Right renal cortex interstitium (tissue), 3 donors: ENCODE results near the gene LRR1. TPM values are rescaled to one million over a fixed set of nuclear protein-coding genes. Genes with fewer than 3 reads are reported as not detected.
A peak's percentile ranks its signal among the peaks of the same experiment; 100 is the strongest.
"Not testable (repeated sequence)": the region's sequence is repeated elsewhere in the genome, so short reads cannot be mapped to it uniquely, and the experiment has no call there.

ENCODE experiments used
- DNase-seq, 3 donors: peaks; one replicate each; pipeline ENCODE4 v3.0.0-alpha.2; 2013; ENCODE audit warnings: low read depth in 3 of 3, low spot score in 2 of 3
- polyA plus RNA-seq, 3 donors: library from polyadenylated mRNA; unstranded; fragments of 120-200 nt; gene quantifications; one replicate each; pipeline ENCODE4 v1.2.1, GENCODE V29; 2013; ENCODE audit not compliant: insufficient read length in 3 of 3

The LRR1 gene
- polyA plus RNA-seq, 3 donors = 11.0 to 13.2 (median 12.1) TPM

DNA sequence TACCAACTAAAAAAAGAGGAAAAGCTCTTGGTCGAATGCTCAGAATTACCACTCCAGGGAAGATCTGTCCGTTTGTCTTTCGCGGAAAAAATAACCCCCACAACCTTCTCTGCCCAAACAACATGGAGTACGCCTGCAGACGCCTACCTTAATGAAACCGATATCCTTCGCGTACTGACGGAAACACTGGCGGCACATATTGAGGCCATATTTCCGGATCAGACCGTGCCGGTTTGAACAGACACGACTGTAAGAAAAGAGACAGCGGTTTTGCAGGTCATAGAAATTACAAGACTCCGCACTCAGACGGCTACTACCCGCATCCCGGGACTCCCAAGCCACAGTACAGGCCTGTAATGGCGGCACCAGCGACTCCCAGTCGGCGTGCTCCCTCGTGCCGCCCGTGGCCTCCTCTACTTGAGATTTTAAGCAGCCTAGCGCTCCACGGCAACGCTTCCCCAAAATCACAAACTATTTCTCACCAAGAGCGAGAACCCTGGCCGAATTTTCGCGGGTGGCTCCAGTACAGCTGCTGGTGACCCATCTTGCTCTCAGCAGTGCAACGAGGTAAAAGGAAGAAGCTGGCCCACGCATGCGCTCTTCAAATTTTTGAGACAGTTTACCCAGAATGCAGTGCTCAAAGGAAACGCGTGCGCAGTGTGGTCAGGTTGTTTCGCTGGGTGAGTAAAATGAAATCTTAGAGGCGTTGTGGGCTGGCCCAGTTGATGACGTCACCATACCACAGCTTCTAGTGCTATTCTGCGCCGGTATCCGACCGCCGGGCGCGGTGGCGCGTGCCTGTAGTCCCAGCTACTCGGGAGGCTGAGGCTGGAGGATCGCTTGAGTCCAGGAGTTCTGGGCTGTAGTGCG, 12.7 kb upstream of the LRR1 start, which contains the start of gene RPS29:
RPS29 (minus strand) TSS at position 578 of the 870 bp plus-strand sequence; CDS start at position 544, 34 bp downstream.
- DNase-seq = peak; percentile 99

- peak; percentile 58 to 68 (median 62) for DNase-seq
These were observed 11.9 kb upstream of the LRR1 start for GRCh38 chr14:49586673-49587460.

DNA sequence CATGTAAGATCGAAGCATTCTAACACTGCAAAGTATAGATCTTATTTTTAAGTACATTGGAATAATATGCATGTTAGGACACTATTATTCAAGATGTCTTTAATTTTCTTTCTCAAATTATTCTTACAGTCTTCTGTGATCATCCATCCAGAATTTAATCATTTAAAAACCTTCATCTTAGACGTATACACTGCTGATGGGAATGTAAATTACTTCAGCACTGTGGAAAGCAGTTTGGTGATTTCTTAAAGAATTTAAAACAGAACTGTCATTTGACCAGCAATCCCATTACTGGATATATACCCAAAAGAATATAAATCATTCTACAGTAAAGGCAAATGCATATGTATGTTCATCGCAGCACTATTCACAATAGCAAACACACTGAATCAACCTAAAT, 9.4 kb upstream of the LRR1 start:
- no peak for DNase-seq

GRCh38 chr14:49593016-49593415, 5.7 kb upstream of the LRR1 start:
- DNase-seq = no peak

DNA sequence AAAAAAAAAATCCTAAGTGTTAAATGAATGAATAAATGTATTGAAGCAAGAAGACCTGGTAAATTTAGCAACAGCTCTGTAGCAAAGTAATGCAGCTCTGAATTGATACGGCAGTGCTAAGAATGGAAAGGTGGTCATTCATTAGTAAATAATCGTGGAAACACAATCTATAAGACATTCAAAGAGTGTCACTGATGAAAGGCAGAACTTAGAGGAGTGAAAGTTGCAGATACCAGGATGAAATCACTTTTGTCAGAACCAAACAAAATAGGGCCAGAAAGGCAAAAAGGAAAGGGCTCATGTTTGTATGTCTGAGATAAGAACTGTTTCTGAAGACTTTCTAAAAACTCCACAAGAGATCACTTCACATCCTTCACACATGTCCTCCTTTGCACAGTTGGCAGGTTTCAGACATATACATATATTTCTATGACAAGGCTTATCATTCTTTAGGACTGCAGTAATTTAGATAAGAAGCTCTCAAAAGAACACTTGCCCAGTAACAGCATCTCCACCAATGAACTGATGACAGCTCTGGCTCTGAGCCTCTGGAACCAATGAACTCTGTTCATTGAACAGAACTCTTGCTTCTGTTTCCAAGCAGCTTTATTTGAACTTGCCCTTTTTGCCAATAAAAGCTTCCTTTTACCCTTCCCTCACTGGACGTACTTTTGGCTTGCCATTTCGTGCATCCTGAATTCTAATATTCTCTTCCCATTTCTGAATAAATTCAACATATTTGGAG, 4.2 kb upstream of the LRR1 start:
- DNase-seq = no peak

DNA sequence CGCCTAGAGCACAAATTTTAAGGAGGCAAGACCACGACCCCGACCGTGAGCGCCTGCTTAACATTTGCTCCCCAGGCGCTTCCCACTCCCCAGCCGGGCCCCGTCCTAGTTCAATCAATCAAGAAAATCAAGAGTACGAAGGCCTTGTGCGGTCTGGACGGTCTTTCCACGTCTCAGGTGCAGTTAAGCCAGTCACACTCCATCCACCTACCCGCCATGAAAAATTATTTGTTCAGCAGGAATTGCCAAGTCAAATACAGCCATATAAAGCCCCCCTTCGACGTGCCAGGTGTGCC, 603 bp upstream of the LRR1 start:
- DNase-seq = no peak

GRCh38 chr14:49607583-49607982, 8.8 kb downstream of the LRR1 start:
- no peak for DNase-seq

DNA sequence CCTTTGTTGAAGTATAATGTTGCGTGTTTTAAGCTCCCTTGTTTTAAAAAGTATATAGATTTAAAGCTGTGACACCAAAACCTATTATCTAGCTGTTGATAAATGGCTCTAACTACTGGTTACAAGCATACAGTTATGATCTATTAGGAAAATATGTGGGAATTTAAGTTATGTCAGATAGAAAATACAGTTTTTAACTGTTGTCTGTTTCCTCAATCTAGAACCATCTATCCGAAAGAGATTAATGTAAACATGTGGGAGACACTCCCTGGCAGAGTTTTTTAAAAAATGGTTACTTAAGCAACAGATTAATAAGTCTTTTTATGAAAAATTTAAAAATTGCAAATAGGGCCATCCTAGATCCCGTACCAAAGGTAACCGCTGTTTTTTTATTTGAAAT, 13.5 kb downstream of the LRR1 start:
- DNase-seq = no peak

GRCh38 chr14:49612671-49613070, 13.9 kb downstream of the LRR1 start:
- DNase-seq = no peak

GRCh38 chr14:49614196-49614595, 15.5 kb downstream of the LRR1 start:
- no peak for DNase-seq

DNA sequence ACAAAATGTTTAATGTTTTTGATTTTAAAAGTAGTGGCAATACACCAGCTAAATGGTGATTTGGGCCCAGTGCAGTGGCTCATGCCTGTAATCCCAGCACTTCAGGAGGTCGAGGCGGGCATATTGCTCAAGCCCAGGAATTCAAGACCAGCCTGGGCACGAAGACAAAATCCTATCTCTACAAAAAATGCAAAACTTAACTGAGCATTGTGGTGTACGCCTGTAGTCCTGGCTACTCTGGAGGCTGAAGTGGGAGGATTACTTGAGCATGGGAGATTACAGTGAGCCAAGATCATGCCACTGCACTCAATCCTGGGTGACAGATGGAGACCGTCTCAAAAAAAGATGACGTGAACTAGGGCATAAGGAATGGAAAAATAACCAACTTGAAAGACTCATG, 17.0 kb downstream of the LRR1 start:
- no peak for DNase-seq

GRCh38 chr14:49617852-49618519, 19.2 kb downstream of the LRR1 start:
- no peak for DNase-seq

DNA sequence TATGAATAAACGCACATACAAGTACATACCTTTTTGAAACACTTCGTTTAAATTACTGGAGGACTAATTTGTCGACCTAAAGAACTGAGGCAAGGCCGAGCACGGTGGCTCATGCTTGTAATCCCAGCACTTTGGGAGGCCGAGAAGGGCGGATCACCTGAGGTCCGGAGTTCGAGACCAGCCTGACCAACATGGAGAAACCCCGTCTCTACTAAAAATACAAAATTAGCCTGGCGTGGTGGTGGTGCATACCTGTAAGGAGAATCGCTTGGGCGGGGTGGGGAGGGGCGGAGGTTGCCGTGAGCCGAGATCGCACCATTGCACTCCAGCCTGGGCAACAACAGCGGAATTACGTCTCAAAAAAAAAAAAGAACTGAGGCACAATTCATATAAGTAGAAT, 20.5 kb downstream of the LRR1 start:
- not testable (repeated sequence) for DNase-seq

GRCh38 chr14:49619730-49620129, 21.0 kb downstream of the LRR1 start:
- DNase-seq = no peak

GRCh38 chr14:49620182-49621113, 21.7 kb downstream of the LRR1 start, which contains the start of the genes MGAT2 and RPL36AL:
Gene MGAT2 (plus strand): TSS chr14:49620799. CDS start chr14:49621269, 470 bp downstream.
Gene RPL36AL (minus strand): TSS chr14:49620626. CDS start chr14:49619104, 1,522 bp downstream.
- DNase-seq = peak; percentile 93 to 98 (median 96)

DNA sequence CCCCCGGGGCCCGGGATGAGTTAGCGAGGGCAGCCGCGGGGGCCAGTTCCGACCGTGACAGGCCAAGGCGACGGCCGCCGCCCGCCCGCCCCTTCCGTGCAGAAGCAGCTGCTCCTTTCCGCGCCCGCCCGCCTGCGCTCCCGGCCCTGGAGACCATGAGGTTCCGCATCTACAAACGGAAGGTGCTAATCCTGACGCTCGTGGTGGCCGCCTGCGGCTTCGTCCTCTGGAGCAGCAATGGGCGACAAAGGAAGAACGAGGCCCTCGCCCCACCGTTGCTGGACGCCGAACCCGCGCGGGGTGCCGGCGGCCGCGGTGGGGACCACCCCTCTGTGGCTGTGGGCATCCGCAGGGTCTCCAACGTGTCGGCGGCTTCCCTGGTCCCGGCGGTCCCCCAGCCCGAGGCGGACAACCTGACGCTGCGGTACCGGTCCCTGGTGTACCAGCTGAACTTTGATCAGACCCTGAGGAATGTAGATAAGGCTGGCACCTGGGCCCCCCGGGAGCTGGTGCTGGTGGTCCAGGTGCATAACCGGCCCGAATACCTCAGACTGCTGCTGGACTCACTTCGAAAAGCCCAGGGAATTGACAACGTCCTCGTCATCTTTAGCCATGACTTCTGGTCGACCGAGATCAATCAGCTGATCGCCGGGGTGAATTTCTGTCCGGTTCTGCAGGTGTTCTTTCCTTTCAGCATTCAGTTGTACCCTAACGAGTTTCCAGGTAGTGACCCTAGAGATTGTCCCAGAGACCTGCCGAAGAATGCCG, 22.6 kb downstream of the LRR1 start:
- DNase-seq = no peak

DNA sequence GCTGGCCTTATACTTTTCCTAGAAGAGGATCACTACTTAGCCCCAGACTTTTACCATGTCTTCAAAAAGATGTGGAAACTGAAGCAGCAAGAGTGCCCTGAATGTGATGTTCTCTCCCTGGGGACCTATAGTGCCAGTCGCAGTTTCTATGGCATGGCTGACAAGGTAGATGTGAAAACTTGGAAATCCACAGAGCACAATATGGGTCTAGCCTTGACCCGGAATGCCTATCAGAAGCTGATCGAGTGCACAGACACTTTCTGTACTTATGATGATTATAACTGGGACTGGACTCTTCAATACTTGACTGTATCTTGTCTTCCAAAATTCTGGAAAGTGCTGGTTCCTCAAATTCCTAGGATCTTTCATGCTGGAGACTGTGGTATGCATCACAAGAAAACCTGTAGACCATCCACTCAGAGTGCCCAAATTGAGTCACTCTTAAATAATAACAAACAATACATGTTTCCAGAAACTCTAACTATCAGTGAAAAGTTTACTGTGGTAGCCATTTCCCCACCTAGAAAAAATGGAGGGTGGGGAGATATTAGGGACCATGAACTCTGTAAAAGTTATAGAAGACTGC, 23.4 kb downstream of the LRR1 start:
- DNase-seq = no peak

- no peak for DNase-seq
These were observed 24.6 kb downstream of the LRR1 start for GRCh38 chr14:49623387-49623786.
